Right cardiac atrium (tissue), 5 donors: ENCODE data around the gene DARS2. TPM values are rescaled to one million over a fixed set of nuclear protein-coding genes. Genes with fewer than 3 reads are reported as not detected.
"Not testable (repeated sequence)": the region's sequence is repeated elsewhere in the genome, so short reads cannot be mapped to it uniquely, and the experiment has no call there.

Source experiments
- ATAC-seq, 2 donors: fragments of 200-7000 bp; cut with Tn5 transposase; one replicate each; pipeline versions ENCODE4 v1.8.0 to v1.9.1; 2020; ENCODE audit warnings: moderate library complexity in 2 of 2, mild to moderate bottlenecking in 1 of 2
- DNase-seq, 3 donors: peaks; one replicate each; pipeline ENCODE4 v3.0.0-alpha.2; 2020
- H3K27ac ChIP-seq: one replicate; pipeline ENCODE4 v1.5.1; 2013; ENCODE audit warnings: mild to moderate bottlenecking, low read length, control low read depth, moderate library complexity
- H3K27me3 ChIP-seq: one replicate; pipeline ENCODE4 v1.6.1; 2013; ENCODE audit not compliant: control insufficient read depth, insufficient read depth
- H3K4me1 ChIP-seq: one replicate; pipeline ENCODE4 v1.6.1; 2013; ENCODE audit warnings: low read length; ENCODE audit not compliant: control insufficient read depth, insufficient read depth
- H3K4me3 ChIP-seq: one replicate; pipeline ENCODE4 v1.5.1; 2013; ENCODE audit warnings: low read length, control low read depth
- H3K9me3 ChIP-seq: one replicate; pipeline ENCODE4 v1.6.1; 2013; ENCODE audit warnings: low read length; ENCODE audit not compliant: control insufficient read depth
- WGBS: extraction: QIAGEN DNeasy Blood & Tissue Kit; methylation state at CpG from one replicate; pipeline ENCODE4 v1.1.7; 2013; 5-methylcytosine and 5-hydroxymethylcytosine counted together
- intact Hi-C, 4 donors: fragments of 100-400 bp; cut with DNase I; formaldehyde crosslinking; loops; one replicate each; pipeline versions ENCODE4 v1.11.0 to v1.14.0; 2022 to 2023
- polyA plus RNA-seq: library from polyadenylated mRNA; stranded (reverse); fragments of 200-250 nt; gene quantifications from one replicate; pipeline ENCODE4 v1.2.3, GENCODE V29; 2013
- total RNA-seq, 4 donors: library from RNA; stranded (reverse); fragmentation: NEBNext Ultra II Directional; extraction: Animal tissue kit (Norgen Biotek cat#: 25700); gene quantifications; one replicate each; pipeline ENCODE4 v1.2.1, GENCODE V29; 2021
- donor health status: healthy with polysubstance abuse.
- donor health status: DM: no; HTN: yes; CAD: no.
- donor health status: DM: no; HTN: no; CAD: no.
- donor health status: DM: no; HTN: yes; CAD: no; lungs with severe emphysema.
- donor health status: DM: yes; HTN: yes; CAD: no.

The DARS2 gene
- total and polyA plus RNA-seq, 5 donors: 8.3 to 13.6 (median 12.6) TPM

DNA sequence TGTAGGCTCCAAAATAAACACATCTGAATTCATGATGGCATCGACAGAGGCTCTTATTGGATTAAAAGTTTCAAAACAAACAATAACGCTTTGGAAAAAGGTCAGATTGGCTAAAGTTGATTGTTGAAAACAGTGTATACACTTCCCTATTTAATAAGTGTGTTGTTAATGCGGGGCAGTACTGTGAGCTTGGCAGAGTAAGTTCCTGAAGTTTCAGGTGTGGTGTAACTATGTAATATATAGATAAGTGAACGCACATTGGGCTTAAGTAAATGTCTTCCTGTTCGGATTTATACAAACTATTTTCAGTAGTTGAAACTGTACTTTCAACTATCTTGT is 44.5 kb downstream of the DARS2 start:
- 3% methylated on average over 5 of the region's 5 CpGs for WGBS
- DNase-seq (no peak), ATAC-seq (no peak)
- Histone ChIP-seq H3K27ac (peak overlapping the region; percentile 95), H3K9me3 (no peaks in the 10 kb centered on the region), H3K27me3 (no peaks in the 10 kb centered on the region), H3K4me1 (peaks cover 7% of the 10 kb centered on the region), H3K4me3 (peak overlapping the region; percentile 69)
- intact Hi-C loops: no loop called here

DNA sequence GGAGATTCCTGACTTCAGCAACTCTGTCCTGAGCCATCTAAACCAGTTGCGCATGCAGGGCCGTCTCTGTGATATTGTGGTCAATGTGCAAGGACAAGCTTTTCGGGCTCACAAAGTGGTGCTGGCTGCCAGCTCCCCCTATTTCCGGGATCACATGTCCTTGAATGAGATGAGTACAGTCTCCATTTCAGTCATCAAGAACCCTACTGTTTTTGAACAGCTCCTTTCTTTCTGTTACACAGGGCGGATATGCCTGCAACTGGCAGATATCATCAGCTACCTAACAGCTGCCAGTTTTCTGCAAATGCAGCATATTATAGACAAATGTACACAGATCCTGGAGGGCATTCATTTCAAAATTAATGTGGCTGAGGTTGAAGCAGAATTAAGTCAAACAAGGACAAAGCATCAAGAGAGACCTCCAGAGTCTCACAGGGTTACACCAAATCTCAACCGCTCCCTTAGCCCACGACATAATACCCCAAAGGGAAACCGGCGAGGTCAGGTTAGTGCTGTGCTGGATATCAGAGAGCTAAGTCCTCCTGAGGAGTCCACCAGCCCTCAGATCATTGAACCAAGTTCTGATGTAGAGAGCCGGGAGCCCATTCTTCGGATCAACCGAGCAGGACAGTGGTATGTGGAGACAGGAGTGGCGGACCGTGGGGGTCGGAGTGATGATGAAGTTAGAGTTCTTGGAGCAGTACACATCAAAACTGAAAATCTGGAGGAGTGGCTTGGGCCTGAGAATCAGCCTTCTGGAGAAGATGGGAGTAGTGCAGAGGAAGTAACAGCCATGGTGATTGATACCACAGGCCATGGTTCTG is 46.0 kb downstream of the DARS2 start:
- DNase-seq (peak in 1 of 3 donors; percentile 49), ATAC-seq (no peak)
- 76% methylated on average over 15 of the region's 15 CpGs for WGBS
- no peak overlapping the region for H3K4me3 ChIP-seq
- H3K27me3 ChIP-seq: no peaks in the 10 kb centered on the region
- H3K9me3 ChIP-seq: no peaks in the 10 kb centered on the region
- H3K27ac ChIP-seq: peak overlapping the region; percentile 50
- intact Hi-C loops: no loop called here
- H3K4me1 ChIP-seq: peaks cover 4% of the 10 kb centered on the region

DNA sequence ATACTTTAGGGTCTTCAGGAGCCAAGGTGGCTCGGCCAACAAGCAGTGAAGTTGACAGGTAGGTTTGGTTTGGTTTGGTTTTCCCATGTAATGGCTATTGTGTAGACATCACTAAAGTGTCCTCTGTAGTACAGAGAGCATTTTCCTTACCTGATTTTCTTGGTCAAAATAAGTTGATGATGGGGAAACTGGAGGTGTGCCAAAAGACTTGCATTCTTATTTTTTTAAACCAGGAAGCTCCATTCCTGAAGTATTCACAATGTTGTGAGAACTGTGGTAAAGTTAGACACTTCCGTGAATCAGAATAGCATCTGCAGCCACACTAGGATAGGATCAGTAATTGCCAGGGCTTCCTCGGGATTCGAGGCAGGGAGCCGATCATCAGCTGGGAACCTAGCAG is 46.6 kb downstream of the DARS2 start:
- ATAC-seq: no peak
- Histone ChIP-seq H3K4me3 (no peak overlapping the region), H3K4me1 (peaks cover 4% of the 10 kb centered on the region), H3K27me3 (no peaks in the 10 kb centered on the region), H3K27ac (no peak overlapping the region), H3K9me3 (no peaks in the 10 kb centered on the region)
- DNase-seq: no peak
- WGBS: 74% methylated on average over 5 of the region's 5 CpGs
- intact Hi-C loops: no loop called here

DNA sequence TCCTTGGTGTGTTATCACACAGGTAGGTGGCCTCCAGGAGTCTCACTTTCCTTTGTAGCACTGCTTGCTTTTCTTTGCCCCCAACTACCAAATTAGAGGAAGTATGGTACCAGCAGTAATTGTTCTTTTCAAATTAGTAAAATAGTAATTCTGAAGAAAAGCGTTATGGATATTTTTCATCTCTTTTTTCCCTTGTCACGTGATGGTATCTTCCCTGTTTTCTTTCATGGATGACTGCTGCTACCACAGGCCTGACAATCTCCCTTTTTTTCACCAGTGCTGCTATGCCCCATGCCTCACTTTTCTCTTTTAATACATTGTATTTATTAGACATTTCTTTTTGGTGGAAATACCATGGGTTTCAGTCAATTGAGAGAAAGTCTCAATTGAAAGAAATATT is 47.0 kb downstream of the DARS2 start:
- no peak overlapping the region for H3K4me3 ChIP-seq
- H3K27ac ChIP-seq: no peak overlapping the region
- 73% methylated on average over 2 of the region's 2 CpGs for WGBS
- intact Hi-C loops: no loop called here
- ATAC-seq (no peak), DNase-seq (no peak)
- H3K9me3 ChIP-seq: no peaks in the 10 kb centered on the region
- no peaks in the 10 kb centered on the region for H3K27me3 ChIP-seq
- peaks cover 4% of the 10 kb centered on the region for H3K4me1 ChIP-seq

DNA sequence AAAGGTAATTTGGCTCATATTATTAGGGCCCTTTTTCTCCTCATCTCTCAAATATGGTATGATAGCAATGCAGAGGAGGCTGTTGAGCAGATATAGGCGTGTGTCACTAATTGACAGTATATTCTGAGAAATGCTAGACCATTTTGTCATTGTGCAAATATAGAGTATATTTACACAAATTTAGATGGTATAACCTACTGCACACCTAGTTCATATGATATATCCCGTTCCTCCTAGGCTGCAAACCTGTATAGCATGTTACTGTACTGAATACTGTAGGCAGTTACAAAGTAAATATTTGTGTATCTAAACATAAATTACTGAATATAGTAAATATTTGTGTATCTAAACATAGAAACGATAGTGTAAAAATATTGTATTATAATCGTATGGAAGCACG is 52.3 kb downstream of the DARS2 start:
- ATAC-seq: no peak
- WGBS: 96% methylated on average over 5 of the region's 5 CpGs

DNA sequence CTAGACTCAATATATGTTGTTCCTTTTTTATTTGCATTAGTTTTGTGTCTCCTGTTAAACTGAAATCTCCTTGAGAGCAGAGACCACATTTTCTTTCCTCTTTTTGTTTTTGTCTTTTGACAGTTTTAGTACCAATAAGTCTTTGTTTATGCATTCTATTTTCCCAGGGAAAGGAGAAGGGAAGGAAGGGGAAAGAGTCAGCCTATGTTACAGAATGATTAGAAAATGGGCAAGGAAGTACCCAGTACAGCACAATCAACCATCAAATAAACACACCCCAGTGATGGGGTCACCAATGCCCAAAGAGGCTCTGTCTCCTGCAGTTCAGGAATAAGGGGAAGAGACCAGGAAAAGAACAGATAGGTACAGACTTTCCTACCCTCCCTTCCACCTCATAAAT is 53.8 kb downstream of the DARS2 start:
- no peaks in the 10 kb centered on the region for H3K4me1 ChIP-seq
- DNase-seq: no peak
- H3K9me3 ChIP-seq: no peaks in the 10 kb centered on the region
- intact Hi-C loops: no loop called here
- H3K27ac ChIP-seq: no peak overlapping the region
- H3K4me3 ChIP-seq: no peak overlapping the region
- no peak for ATAC-seq
- H3K27me3 ChIP-seq: no peaks in the 10 kb centered on the region

More for the DNA sequence above, 52.3 kb downstream of the DARS2 start:
- no peak overlapping the region for H3K27ac ChIP-seq
- H3K9me3 ChIP-seq: no peaks in the 10 kb centered on the region
- intact Hi-C loops: no loop called here
- no peak overlapping the region for H3K4me3 ChIP-seq
- H3K27me3 ChIP-seq: no peaks in the 10 kb centered on the region
- DNase-seq: no peak
- no peaks in the 10 kb centered on the region for H3K4me1 ChIP-seq

DNA sequence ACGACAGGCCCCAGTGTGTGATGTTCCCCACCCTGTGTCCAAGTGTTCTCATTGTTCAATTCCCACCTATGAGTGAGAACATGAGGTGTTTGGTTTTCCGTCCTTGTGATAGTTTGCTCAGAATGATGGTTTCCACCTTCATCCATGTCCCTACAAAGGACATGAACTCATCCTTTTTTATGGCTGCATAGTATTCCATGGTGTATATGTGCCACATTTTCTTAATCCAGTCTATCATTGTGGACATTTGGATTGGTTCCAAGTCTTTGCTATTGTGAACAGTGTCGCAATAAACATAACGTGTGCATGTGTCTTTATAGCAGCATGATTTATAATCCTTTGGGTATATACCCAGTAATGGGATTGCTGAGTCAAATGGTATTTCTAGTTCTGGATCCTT is 56.6 kb downstream of the DARS2 start:
- H3K9me3 ChIP-seq, ATAC-seq, H3K4me3 ChIP-seq, H3K27me3 ChIP-seq, H3K27ac ChIP-seq, intact Hi-C loops, H3K4me1 ChIP-seq, DNase-seq: not testable (repeated sequence)
- WGBS: 85% methylated on average over 4 of the region's 4 CpGs

DNA sequence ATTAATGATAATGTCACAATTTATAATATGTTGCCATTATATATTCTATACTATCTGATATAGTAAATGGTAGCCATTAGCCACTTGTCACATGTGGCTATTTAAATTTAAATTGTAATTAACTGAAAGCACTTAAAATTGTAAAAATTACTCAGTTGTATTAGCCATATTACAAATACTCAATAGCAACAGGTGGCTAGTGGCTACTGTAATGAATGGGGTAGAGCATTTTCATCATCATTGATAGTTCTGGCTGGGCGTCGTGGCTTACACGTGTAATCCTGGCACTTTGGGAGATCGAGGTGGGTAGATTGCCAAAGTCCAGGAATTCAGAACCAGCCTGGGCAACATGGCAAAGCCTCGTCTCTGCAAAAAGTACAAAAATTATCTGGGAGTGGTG is 60.2 kb downstream of the DARS2 start:
- H3K27me3 ChIP-seq: no peaks in the 10 kb centered on the region
- 92% methylated on average over 5 of the region's 5 CpGs for WGBS
- no peak for ATAC-seq
- no peak overlapping the region for H3K27ac ChIP-seq
- intact Hi-C loops: no loop called here
- DNase-seq: no peak
- no peaks in the 10 kb centered on the region for H3K9me3 ChIP-seq
- H3K4me3 ChIP-seq: no peak overlapping the region
- no peaks in the 10 kb centered on the region for H3K4me1 ChIP-seq

DNA sequence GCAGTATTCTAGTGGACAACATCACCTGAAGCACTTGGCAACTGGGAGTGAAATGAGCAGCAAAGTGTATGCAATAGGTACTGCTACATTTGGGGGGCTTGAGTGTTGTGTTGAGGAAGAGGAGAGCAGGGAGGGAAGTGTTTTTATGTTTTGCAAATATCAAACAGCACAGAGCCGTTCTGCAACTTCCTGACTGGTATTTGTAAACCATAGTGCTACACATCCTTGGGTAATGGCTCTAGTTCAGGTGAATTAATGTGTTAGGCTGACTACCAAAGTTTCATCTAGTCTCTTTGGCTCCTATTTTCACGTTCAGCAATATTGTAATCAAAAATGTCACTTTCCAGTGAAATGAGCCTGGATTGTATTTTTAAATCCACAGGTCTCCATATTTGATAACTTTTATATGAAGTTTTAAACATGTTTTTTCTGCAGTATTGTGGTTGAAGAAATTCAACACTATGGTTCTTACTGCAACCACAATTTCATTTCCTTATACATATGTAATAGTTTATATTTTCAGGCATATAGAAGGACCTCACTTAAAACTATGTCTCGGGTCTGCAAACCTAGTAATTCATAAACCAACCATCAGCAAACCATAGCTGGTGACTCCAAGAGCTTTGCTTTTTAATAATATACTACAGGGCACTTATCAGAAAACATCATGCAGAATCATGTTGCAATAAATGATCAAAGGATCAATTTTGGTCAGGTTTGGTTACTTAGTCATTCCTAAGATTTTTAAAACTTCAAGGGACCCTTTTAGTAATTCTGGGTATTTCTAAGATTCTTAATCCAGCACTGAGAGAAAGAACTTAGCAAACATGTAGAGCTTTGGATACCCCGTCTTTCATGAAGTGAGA is 62.5 kb downstream of the DARS2 start:
- H3K27me3 ChIP-seq: no peaks in the 10 kb centered on the region
- H3K9me3 ChIP-seq: no peaks in the 10 kb centered on the region
- 84% methylated on average over 4 of the region's 4 CpGs for WGBS
- no peak for DNase-seq
- no peak overlapping the region for H3K27ac ChIP-seq
- intact Hi-C loops: no loop called here
- H3K4me1 ChIP-seq: no peaks in the 10 kb centered on the region
- H3K4me3 ChIP-seq: no peak overlapping the region
- no peak for ATAC-seq

DNA sequence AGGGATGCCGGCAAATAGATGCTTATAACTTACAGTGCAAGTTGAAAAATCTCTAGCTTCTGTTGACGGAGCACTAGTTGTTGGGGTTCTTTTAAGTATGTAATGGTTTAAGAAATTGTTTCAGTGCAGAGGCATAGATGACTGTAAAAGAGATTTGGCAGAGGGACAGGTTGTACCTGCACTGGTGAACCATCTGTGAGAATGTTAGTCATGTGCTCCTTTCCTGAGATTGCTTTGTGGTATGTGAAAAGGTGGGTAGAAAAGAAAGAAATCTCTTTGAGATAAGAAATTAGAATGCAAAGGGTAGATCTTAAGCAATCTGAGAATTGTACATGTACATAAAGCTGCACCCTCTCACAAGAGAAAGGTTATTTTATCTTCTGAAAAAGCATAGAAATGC is 63.2 kb downstream of the DARS2 start:
- intact Hi-C loops: no loop called here
- Histone ChIP-seq H3K4me1 (no peaks in the 10 kb centered on the region), H3K27me3 (no peaks in the 10 kb centered on the region), H3K27ac (no peak overlapping the region), H3K4me3 (no peak overlapping the region), H3K9me3 (no peaks in the 10 kb centered on the region)
- DNase-seq (no peak), ATAC-seq (no peak)
- 95% methylated on average over 2 of the region's 2 CpGs for WGBS

DNA sequence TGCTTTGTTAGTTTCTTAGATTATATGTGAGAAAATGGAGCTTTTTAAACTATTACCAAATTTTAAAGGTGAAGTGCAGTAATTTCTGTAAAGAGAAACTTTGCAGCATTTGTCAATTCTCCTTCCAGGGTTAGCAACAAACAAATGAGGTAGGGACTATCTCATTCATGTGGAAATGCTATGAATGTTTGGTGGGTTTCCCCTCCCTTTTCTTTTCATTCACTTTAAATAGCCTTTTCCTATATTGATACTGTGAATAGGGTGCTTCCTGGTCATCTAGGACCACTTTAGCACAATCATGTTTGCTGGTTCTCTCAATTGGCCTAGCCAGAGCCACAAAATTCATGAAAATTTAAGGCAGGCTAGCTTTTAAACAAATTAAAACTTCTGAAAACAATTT is 64.3 kb downstream of the DARS2 start:
- intact Hi-C loops: no loop called here
- Histone ChIP-seq H3K27ac (no peak overlapping the region), H3K4me1 (no peaks in the 10 kb centered on the region), H3K27me3 (no peaks in the 10 kb centered on the region), H3K4me3 (no peak overlapping the region), H3K9me3 (no peaks in the 10 kb centered on the region)
- no peak for ATAC-seq
- no peak for DNase-seq
